SK-N-SH treated with all-trans-retinoic acid at 6 μM for 48 hours (cell line): Measurements from ENCODE around the gene MYH4.

ENCODE experiments used
- ATAC-seq: fragments of 200-7000 bp; cut with Tn5 transposase; 3 replicates; pipeline ENCODE4 v1.9.1; 2020; ENCODE audit warnings: mild to moderate bottlenecking, moderate library complexity
- ARNTL ChIP-seq: fragments of 450-650 bp; formaldehyde crosslinking; IDR thresholded peaks from 2 replicates; pipeline ENCODE4 v1.5.0; 2020; ENCODE audit warnings: low read depth, mild to moderate bottlenecking, moderate library complexity, borderline replicate concordance
- BACH2 ChIP-seq: fragments of 250-450 bp; sonication (Bioruptor Pico); IDR thresholded peaks from 2 replicates; pipeline ENCODE4 v1.9.0; 2021; ENCODE audit warnings: mild to moderate bottlenecking, borderline replicate concordance
- CREB5 ChIP-seq: fragments of 250-450 bp; sonication (Bioruptor Pico); IDR thresholded peaks from 2 replicates; pipeline ENCODE4 v1.5.1; 2020; ENCODE audit warnings: low read depth, mild to moderate bottlenecking, moderate library complexity
- CSDC2 ChIP-seq: fragments of 250-450 bp; sonication (Bioruptor Pico); IDR thresholded peaks from 2 replicates; pipeline ENCODE4 v1.5.0; 2020; ENCODE audit warnings: mild to moderate bottlenecking, moderate library complexity
- CSRNP3 ChIP-seq: fragments of 250-450 bp; sonication (Bioruptor Pico); IDR thresholded peaks from 2 replicates; pipeline ENCODE4 v1.5.1; 2021; ENCODE audit warnings: mild to moderate bottlenecking, moderate library complexity
- ESRRG ChIP-seq: fragments of 250-450 bp; sonication (Bioruptor Pico); IDR thresholded peaks from 2 replicates; pipeline ENCODE4 v1.6.1; 2021; ENCODE audit warnings: mild to moderate bottlenecking
- GLIS3 ChIP-seq: fragments of 250-450 bp; sonication (Bioruptor Pico); IDR thresholded peaks from 2 replicates; pipeline ENCODE4 v1.5.0; 2020; ENCODE audit warnings: mild to moderate bottlenecking, moderate library complexity
- ISL1 ChIP-seq: fragments of 250-450 bp; sonication (Bioruptor Pico); IDR thresholded peaks from 2 replicates; pipeline ENCODE4 v2.1.2; 2022; ENCODE audit warnings: mild to moderate bottlenecking, moderate library complexity
- OSR1 ChIP-seq: fragments of 250-450 bp; sonication (Bioruptor Pico); IDR thresholded peaks from 2 replicates; pipeline ENCODE4 v1.8.0; 2022; ENCODE audit warnings: moderate library complexity, mild to moderate bottlenecking, inconsistent platforms
- POU6F1 ChIP-seq: fragments of 250-450 bp; sonication (Bioruptor Pico); IDR thresholded peaks from 2 replicates; pipeline ENCODE4 v1.8.0; 2021; ENCODE audit warnings: low read depth, mild to moderate bottlenecking, moderate library complexity, borderline replicate concordance
- PPARA ChIP-seq: fragments of 250-450 bp; sonication (Bioruptor Pico); IDR thresholded peaks from 2 replicates; pipeline ENCODE4 v1.5.0; 2020; ENCODE audit warnings: mild to moderate bottlenecking, borderline replicate concordance
- RARB ChIP-seq: fragments of 250-450 bp; sonication (Bioruptor Pico); IDR thresholded peaks from 2 replicates; pipeline ENCODE4 v1.8.0; 2021; ENCODE audit warnings: mild to moderate bottlenecking, moderate library complexity
- TCF4 ChIP-seq: fragments of 250-450 bp; sonication (Bioruptor Pico); IDR thresholded peaks from 2 replicates; pipeline ENCODE4 v1.8.0; 2021; ENCODE audit warnings: mild to moderate bottlenecking, moderate library complexity, borderline replicate concordance
- TOX ChIP-seq: fragments of 250-450 bp; sonication (Bioruptor Pico); IDR thresholded peaks from 2 replicates; pipeline ENCODE4 v1.8.0; 2021; ENCODE audit warnings: mild to moderate bottlenecking, moderate library complexity, borderline replicate concordance
- TSHZ2 ChIP-seq: fragments of 250-450 bp; sonication (Bioruptor Pico); IDR thresholded peaks from 2 replicates; pipeline ENCODE4 v1.5.0; 2020; ENCODE audit warnings: mild to moderate bottlenecking, moderate library complexity
- ZC3H10 ChIP-seq: fragments of 250-450 bp; sonication (Bioruptor Pico); IDR thresholded peaks from 2 replicates; pipeline ENCODE4 v1.5.1; 2021; ENCODE audit warnings: mild to moderate bottlenecking, moderate library complexity
- ZFP3 ChIP-seq: fragments of 250-450 bp; sonication (Bioruptor Pico); IDR thresholded peaks from 2 replicates; pipeline ENCODE4 v1.5.0; 2020; ENCODE audit warnings: mild to moderate bottlenecking, moderate library complexity
- ZFP30 ChIP-seq: fragments of 450-650 bp; formaldehyde crosslinking; IDR thresholded peaks from 2 replicates; pipeline ENCODE4 v1.5.0; 2022; ENCODE audit warnings: mild to moderate bottlenecking, moderate library complexity
- ZNF70 ChIP-seq: fragments of 450-650 bp; formaldehyde crosslinking; IDR thresholded peaks from 2 replicates; pipeline ENCODE4 v1.5.0; 2020; ENCODE audit warnings: mild to moderate bottlenecking, moderate library complexity
- ZNF8 ChIP-seq: fragments of 450-650 bp; formaldehyde crosslinking; IDR thresholded peaks from 2 replicates; pipeline ENCODE4 v1.5.0; 2020; ENCODE audit warnings: mild to moderate bottlenecking, moderate library complexity

Gene MYH4

GRCh38 chr17:10460062-10460461 lies 9.3 kb downstream of the MYH4 start:
- TF ChIP-seq ARNTL (CRISPR knock-in tag), result no peak
- TF ChIP-seq ZNF8, result no peak
- no peak for TF ChIP-seq CREB5 (CRISPR knock-in tag)
- TF ChIP-seq TCF4 (CRISPR knock-in tag), result no peak
- no peak for TF ChIP-seq PPARA
- no peak for TF ChIP-seq OSR1 (CRISPR knock-in tag)
- ATAC-seq, result no peak

GRCh38 chr17:10458701-10459100 lies 10.7 kb downstream of the MYH4 start:
- no peak for ATAC-seq
- TF ChIP-seq ZNF8 (no peak), CSRNP3 (CRISPR knock-in tag) (no peak), ZNF70 (CRISPR knock-in tag) (no peak), ZC3H10 (CRISPR knock-in tag) (no peak), RARB (CRISPR knock-in tag) (no peak), ISL1 (no peak)

GRCh38 chr17:10457952-10458351 lies 11.4 kb downstream of the MYH4 start:
- TF ChIP-seq ISL1 (no peak), ESRRG (no peak), GLIS3 (CRISPR knock-in tag) (no peak), BACH2 (no peak), CSDC2 (CRISPR knock-in tag) (no peak), CREB5 (CRISPR knock-in tag) (no peak), ZNF70 (CRISPR knock-in tag) (no peak), ZFP30 (no peak), ZFP3 (no peak), POU6F1 (no peak)
- no peak for ATAC-seq

- TF ChIP-seq ARNTL (CRISPR knock-in tag) (no peak), ZFP30 (no peak)
- no peak for ATAC-seq
These were observed 22.1 kb downstream of the MYH4 start for GRCh38 chr17:10447026-10447931.

- ATAC-seq, result no peak
- TF ChIP-seq ISL1, result no peak
- no peak for TF ChIP-seq PPARA
- TF ChIP-seq ZFP30, result no peak
- no peak for TF ChIP-seq TCF4 (CRISPR knock-in tag)
- no peak for TF ChIP-seq TOX (CRISPR knock-in tag)
- TF ChIP-seq TSHZ2 (CRISPR knock-in tag), result no peak
- TF ChIP-seq GLIS3 (CRISPR knock-in tag), result no peak
- no peak for TF ChIP-seq RARB (CRISPR knock-in tag)
- TF ChIP-seq ZNF8, result no peak
- TF ChIP-seq OSR1 (CRISPR knock-in tag), result no peak
- TF ChIP-seq CREB5 (CRISPR knock-in tag), result no peak
- no peak for TF ChIP-seq CSRNP3 (CRISPR knock-in tag)
- no peak for TF ChIP-seq ARNTL (CRISPR knock-in tag)
- TF ChIP-seq ESRRG, result no peak
These were observed 29.5 kb downstream of the MYH4 start for GRCh38 chr17:10439816-10440215.
